Muscle of leg (tissue), 11 donors: ENCODE data around the gene WNT10A. TPM values are rescaled to one million over a fixed set of nuclear protein-coding genes. Genes with fewer than 3 reads are reported as not detected.
"Not testable (repeated sequence)": the region's sequence is repeated elsewhere in the genome, so short reads cannot be mapped to it uniquely, and the experiment has no call there.

Experiments
- DNase-seq: peaks from one replicate; pipeline ENCODE4 v3.0.0; 2013
- H3K27ac ChIP-seq: one replicate; pipeline ENCODE4 v1.5.1; 2013; ENCODE audit warnings: mild to moderate bottlenecking, low read length, control low read depth
- H3K27me3 ChIP-seq: one replicate; pipeline ENCODE4 v1.6.1; 2013; ENCODE audit warnings: low read length; ENCODE audit not compliant: control insufficient read depth, insufficient read depth
- H3K36me3 ChIP-seq: one replicate; pipeline ENCODE4 v1.6.1; 2013; ENCODE audit warnings: low read length; ENCODE audit not compliant: control insufficient read depth, insufficient read depth
- H3K4me1 ChIP-seq: one replicate; pipeline ENCODE4 v1.6.1; 2013; ENCODE audit warnings: low read length; ENCODE audit not compliant: control insufficient read depth, insufficient read depth
- H3K4me3 ChIP-seq: one replicate; pipeline ENCODE4 v1.5.1; 2013; ENCODE audit warnings: low read length, control low read depth
- H3K9me3 ChIP-seq: replicated peaks from 2 replicates; pipeline ENCODE4 v1.6.1; 2013; ENCODE audit warnings: low read depth, low read length; ENCODE audit not compliant: control insufficient read depth
- WGBS: methylation state at CpG from one replicate; pipeline ENCODE4 v1.1.5; 2013; ENCODE audit warnings: missing lambda C conversion rate; ENCODE audit not compliant: insufficient coverage; 5-methylcytosine and 5-hydroxymethylcytosine counted together
- polyA plus RNA-seq, 8 donors: library from polyadenylated mRNA; unstranded; fragments of 120-200 nt; gene quantifications; one replicate each; pipeline versions ENCODE4 v1.2.1 to v1.2.3, GENCODE V29; 2013; ENCODE audit warnings: inconsistent platforms in 1 of 8, low replicate concordance in 1 of 8; ENCODE audit not compliant: insufficient read length in 8 of 8, insufficient read depth in 1 of 8
- total RNA-seq: library from RNA; stranded (reverse); fragments of 120-200 nt; gene quantifications from one replicate; pipeline ENCODE4 v1.2.4, GENCODE V29; 2013

WNT10A gene
- total and polyA plus RNA-seq, 9 donors = 0.04 to 1.7 (median 0.07) TPM; not detected in 5

- Histone ChIP-seq H3K4me3 (no peak overlapping the region), H3K36me3 (no peaks in the 10 kb centered on the region), H3K27me3 (peaks cover 52% of the 10 kb centered on the region), H3K4me1 (peaks cover 10% of the 10 kb centered on the region), H3K9me3 (no peaks in the 10 kb centered on the region), H3K27ac (no peak overlapping the region)
- no peak for DNase-seq
- 62% methylated on average over 4 of the region's 4 CpGs for WGBS
These were observed 21.8 kb downstream of the WNT10A start for GRCh38 chr2:218902427-218902826.

- Histone ChIP-seq H3K27me3 (peaks cover 49% of the 10 kb centered on the region), H3K4me3 (no peak overlapping the region), H3K36me3 (no peaks in the 10 kb centered on the region), H3K9me3 (no peaks in the 10 kb centered on the region), H3K27ac (no peak overlapping the region), H3K4me1 (peaks cover 7% of the 10 kb centered on the region)
- DNase-seq = no peak
- 35% methylated on average over 2 of the region's 2 CpGs for WGBS
These were observed 23.5 kb downstream of the WNT10A start for GRCh38 chr2:218904176-218904575.

GRCh38 chr2:218908721-218909619, 28.3 kb downstream of the WNT10A start:
- H3K36me3 ChIP-seq = no peaks in the 10 kb centered on the region
- DNase-seq = peak; percentile 90
- H3K27me3 ChIP-seq = peaks cover 33% of the 10 kb centered on the region
- peak overlapping the region; percentile 38 for H3K27ac ChIP-seq
- peaks cover 11% of the 10 kb centered on the region for H3K4me1 ChIP-seq
- no peaks in the 10 kb centered on the region for H3K9me3 ChIP-seq
- 2% methylated on average over 46 of the region's 58 CpGs for WGBS
- H3K4me3 ChIP-seq = peak overlapping the region; percentile 59

GRCh38 chr2:218910741-218911140, 30.1 kb downstream of the WNT10A start:
- Histone ChIP-seq H3K27ac (no peak overlapping the region), H3K36me3 (no peaks in the 10 kb centered on the region), H3K4me1 (peaks cover 11% of the 10 kb centered on the region), H3K4me3 (no peak overlapping the region), H3K9me3 (no peaks in the 10 kb centered on the region), H3K27me3 (peaks cover 25% of the 10 kb centered on the region)
- no peak for DNase-seq
- 85% methylated on average over 1 of the region's 6 CpGs for WGBS

GRCh38 chr2:218920504-218920903, 39.9 kb downstream of the WNT10A start:
- no peaks in the 10 kb centered on the region for H3K4me1 ChIP-seq
- H3K27ac ChIP-seq = no peak overlapping the region
- no peaks in the 10 kb centered on the region for H3K36me3 ChIP-seq
- WGBS = no CpG with 5 or more reads among the region's 1 CpG
- H3K4me3 ChIP-seq = no peak overlapping the region
- DNase-seq = no peak
- no peaks in the 10 kb centered on the region for H3K9me3 ChIP-seq
- peaks cover 3% of the 10 kb centered on the region for H3K27me3 ChIP-seq

GRCh38 chr2:218924757-218925156, 44.1 kb downstream of the WNT10A start:
- Histone ChIP-seq H3K27me3 (peaks cover 5% of the 10 kb centered on the region), H3K36me3 (no peaks in the 10 kb centered on the region), H3K27ac (no peak overlapping the region), H3K9me3 (no peaks in the 10 kb centered on the region), H3K4me1 (no peaks in the 10 kb centered on the region), H3K4me3 (no peak overlapping the region)
- no peak for DNase-seq
- WGBS = no CpG with 5 or more reads among the region's 2 CpGs

- no peaks in the 10 kb centered on the region for H3K9me3 ChIP-seq
- H3K4me1 ChIP-seq = no peaks in the 10 kb centered on the region
- no peak overlapping the region for H3K27ac ChIP-seq
- peaks cover 5% of the 10 kb centered on the region for H3K27me3 ChIP-seq
- DNase-seq = no peak
- no peak overlapping the region for H3K4me3 ChIP-seq
- H3K36me3 ChIP-seq = no peaks in the 10 kb centered on the region
- 83% methylated on average over 1 of the region's 2 CpGs for WGBS
These were observed 44.8 kb downstream of the WNT10A start for GRCh38 chr2:218925434-218925833.

GRCh38 chr2:218927422-218927821, 46.8 kb downstream of the WNT10A start:
- Histone ChIP-seq H3K4me3 (no peak overlapping the region), H3K27me3 (peaks cover 5% of the 10 kb centered on the region), H3K9me3 (no peaks in the 10 kb centered on the region), H3K4me1 (no peaks in the 10 kb centered on the region), H3K27ac (no peak overlapping the region), H3K36me3 (no peaks in the 10 kb centered on the region)
- no peak for DNase-seq
- 90% methylated on average over 2 of the region's 2 CpGs for WGBS

- 68% methylated on average over 2 of the region's 4 CpGs for WGBS
- no peaks in the 10 kb centered on the region for H3K4me1 ChIP-seq
- no peaks in the 10 kb centered on the region for H3K9me3 ChIP-seq
- H3K27ac ChIP-seq = no peak overlapping the region
- H3K27me3 ChIP-seq = peaks cover 5% of the 10 kb centered on the region
- H3K36me3 ChIP-seq = no peaks in the 10 kb centered on the region
- no peak overlapping the region for H3K4me3 ChIP-seq
- no peak for DNase-seq
These were observed 47.2 kb downstream of the WNT10A start for GRCh38 chr2:218927876-218928275.

- H3K4me1 ChIP-seq, H3K9me3 ChIP-seq, H3K27ac ChIP-seq, H3K4me3 ChIP-seq, H3K36me3 ChIP-seq, H3K27me3 ChIP-seq, DNase-seq: not testable (repeated sequence)
- 84% methylated on average over 3 of the region's 10 CpGs for WGBS
These were observed 49.8 kb downstream of the WNT10A start for GRCh38 chr2:218930488-218930887.
